ENCODE measurements around the gene HEATR3. TPM values are rescaled to one million over a fixed set of nuclear protein-coding genes. Genes with fewer than 3 reads are reported as not detected.

Gene HEATR3
- total RNA-seq, 2 donors from 2014 or later, result 18.1 to 26.9 TPM

- intact Hi-C loops (cut with DNase I), result loop anchor here (5.0 kb wide), 2 partner anchors 86 to 146 kb away; partner anchors contain the start of gene TENT4B
- Histone ChIP-seq H3K4me3 (peak overlapping the region; percentile 73), H3K9me3 (no peaks in the 10 kb centered on the region), H3K27ac (peak overlapping the region; percentile 94), H3K9ac (ENCODE audit: low read depth in 2 of 2, low read length in 2 of 2) (peak overlapping the region; percentile 86 to 93), H3K27me3 (no peaks in the 10 kb centered on the region), H3K36me3 (no peaks in the 10 kb centered on the region), H3K4me1 (peaks cover 5% of the 10 kb centered on the region)
- no peak for DNase-seq
- no peak for TF ChIP-seq CTCF (IDR thresholded peaks at IDR 0.05)
These were observed 916 bp downstream of the HEATR3 start for GRCh38 chr16:50066482-50067289.

- DNase-seq, result peak; percentile 24
- no peaks in the 10 kb centered on the region for H3K36me3 ChIP-seq
- no peaks in the 10 kb centered on the region for H3K9me3 ChIP-seq
- H3K4me1 ChIP-seq, result peaks cover 5% of the 10 kb centered on the region
- peak overlapping the region; percentile 73 for H3K4me3 ChIP-seq
- no peak overlapping the region for H3K9ac ChIP-seq (ENCODE audit: low read depth in 2 of 2, low read length in 2 of 2)
- no peaks in the 10 kb centered on the region for H3K27me3 ChIP-seq
- intact Hi-C loops (cut with DNase I), result loop anchor here (5.0 kb wide), 2 partner anchors 85 to 145 kb away; partner anchors contain the start of gene TENT4B
- no peak for TF ChIP-seq CTCF (IDR thresholded peaks at IDR 0.05)
- no peak overlapping the region for H3K27ac ChIP-seq
These were observed 1.6 kb downstream of the HEATR3 start for GRCh38 chr16:50067290-50067853.

GRCh38 chr16:50068550-50068949 lies 2.8 kb downstream of the HEATR3 start:
- DNase-seq, result no peak
- H3K4me3 ChIP-seq, result no peak overlapping the region
- no peak overlapping the region for H3K27ac ChIP-seq
- H3K27me3 ChIP-seq, result no peaks in the 10 kb centered on the region
- no peaks in the 10 kb centered on the region for H3K9me3 ChIP-seq
- H3K4me1 ChIP-seq, result peaks cover 5% of the 10 kb centered on the region
- no peaks in the 10 kb centered on the region for H3K36me3 ChIP-seq
- TF ChIP-seq CTCF (IDR thresholded peaks at IDR 0.05), result no peak
- intact Hi-C loops (cut with DNase I), result loop anchor here (5.0 kb wide), 2 partner anchors 84 to 144 kb away; partner anchors contain the start of gene TENT4B
- H3K9ac ChIP-seq (ENCODE audit: low read depth in 2 of 2, low read length in 2 of 2), result no peak overlapping the region

GRCh38 chr16:50069060-50069459 lies 3.3 kb downstream of the HEATR3 start:
- no peak for DNase-seq
- no peak for TF ChIP-seq CTCF (IDR thresholded peaks at IDR 0.05)
- no peak overlapping the region for H3K9ac ChIP-seq (ENCODE audit: low read depth in 2 of 2, low read length in 2 of 2)
- no peaks in the 10 kb centered on the region for H3K27me3 ChIP-seq
- H3K27ac ChIP-seq, result no peak overlapping the region
- intact Hi-C loops (cut with DNase I), result loop anchor here (5.0 kb wide), 2 partner anchors 83 to 143 kb away; partner anchors contain the start of gene TENT4B
- H3K4me1 ChIP-seq, result peaks cover 5% of the 10 kb centered on the region
- no peak overlapping the region for H3K4me3 ChIP-seq
- H3K9me3 ChIP-seq, result no peaks in the 10 kb centered on the region
- no peaks in the 10 kb centered on the region for H3K36me3 ChIP-seq

GRCh38 chr16:50071075-50071671 lies 5.4 kb downstream of the HEATR3 start:
- Histone ChIP-seq H3K27me3 (no peaks in the 10 kb centered on the region), H3K9me3 (no peaks in the 10 kb centered on the region), H3K4me1 (peaks cover 5% of the 10 kb centered on the region), H3K9ac (ENCODE audit: low read depth in 2 of 2, low read length in 2 of 2) (no peak overlapping the region), H3K4me3 (no peak overlapping the region), H3K36me3 (no peaks in the 10 kb centered on the region), H3K27ac (no peak overlapping the region)
- no peak for TF ChIP-seq CTCF (IDR thresholded peaks at IDR 0.05)
- intact Hi-C loops (cut with DNase I), result no loop called here
- no peak for DNase-seq
